WTC11 (cell line): Measurements from ENCODE around the gene ARHGEF38. TPM values are rescaled to one million over a fixed set of nuclear protein-coding genes. Genes with fewer than 3 reads are reported as not detected.

Experiments used
- CBFB ChIP-seq: sonication (generic); formaldehyde crosslinking; IDR thresholded peaks from 2 replicates; pipeline ENCODE4 v1.8.1; 2022; ENCODE audit warnings: mild to moderate bottlenecking, low read depth, missing genetic modification reagents
- CREB1 ChIP-seq: sonication (generic); formaldehyde crosslinking; IDR thresholded peaks from 2 replicates; pipeline ENCODE4 v1.8.0; 2023; ENCODE audit warnings: mild to moderate bottlenecking, missing genetic modification reagents
- E2F4 ChIP-seq: sonication (generic); formaldehyde crosslinking; IDR thresholded peaks from 2 replicates; pipeline ENCODE4 v1.8.1; 2022; ENCODE audit warnings: low read depth, mild to moderate bottlenecking, moderate library complexity, missing genetic modification reagents, borderline replicate concordance
- ERG ChIP-seq: fragments of 250-450 bp; sonication (Bioruptor Pico); IDR thresholded peaks from 2 replicates; pipeline ENCODE4 v1.8.0; 2021; ENCODE audit warnings: mild to moderate bottlenecking
- FOXJ3 ChIP-seq: sonication (generic); formaldehyde crosslinking; IDR thresholded peaks from 2 replicates; pipeline ENCODE4 v1.9.0; 2021; ENCODE audit warnings: missing genetic modification reagents, mild to moderate bottlenecking, borderline replicate concordance
- FOXK1 ChIP-seq: sonication (generic); formaldehyde crosslinking; IDR thresholded peaks from 2 replicates; pipeline ENCODE4 v1.8.0; 2022; ENCODE audit warnings: mild to moderate bottlenecking, moderate library complexity, missing genetic modification reagents
- HMGA2 ChIP-seq: fragments of 250-450 bp; sonication (Bioruptor Pico); IDR thresholded peaks from 2 replicates; pipeline ENCODE4 v1.4.0; 2021; ENCODE audit warnings: mild to moderate bottlenecking, moderate library complexity
- MXD4 ChIP-seq: fragments of 250-450 bp; sonication (Bioruptor Pico); IDR thresholded peaks from 2 replicates; pipeline ENCODE4 v1.8.0; 2021; ENCODE audit warnings: mild to moderate bottlenecking, moderate library complexity, borderline replicate concordance
- NFYB ChIP-seq: sonication (generic); formaldehyde crosslinking; conservative IDR thresholded peaks from 2 replicates; pipeline ENCODE4 v1.8.0; 2022; ENCODE audit warnings: low read depth, missing genetic modification reagents
- NR1H2 ChIP-seq: sonication (generic); formaldehyde crosslinking; IDR thresholded peaks from 2 replicates; pipeline ENCODE4 v1.9.0; 2021; ENCODE audit warnings: mild to moderate bottlenecking, moderate library complexity, missing genetic modification reagents
- NR2C2 ChIP-seq: sonication (generic); formaldehyde crosslinking; IDR thresholded peaks from 2 replicates; pipeline ENCODE4 v1.8.0; 2022; ENCODE audit warnings: mild to moderate bottlenecking, missing genetic modification reagents
- RORB ChIP-seq: fragments of 250-450 bp; sonication (Bioruptor Pico); IDR thresholded peaks from 2 replicates; pipeline ENCODE4 v1.9.0; 2021; ENCODE audit warnings: mild to moderate bottlenecking
- SMAD4 ChIP-seq: sonication (generic); formaldehyde crosslinking; IDR thresholded peaks from 2 replicates; pipeline ENCODE4 v1.8.0; 2022; ENCODE audit warnings: mild to moderate bottlenecking, missing genetic modification reagents
- TCF7 ChIP-seq: sonication (generic); formaldehyde crosslinking; IDR thresholded peaks from 2 replicates; pipeline ENCODE4 v1.8.0; 2022; ENCODE audit warnings: mild to moderate bottlenecking, low read depth, missing genetic modification reagents, moderate library complexity
- USF1 ChIP-seq: sonication (generic); formaldehyde crosslinking; IDR thresholded peaks from 2 replicates; pipeline ENCODE4 v1.8.0; 2022; ENCODE audit warnings: mild to moderate bottlenecking, missing genetic modification reagents
- ZNF317 ChIP-seq: sonication (generic); formaldehyde crosslinking; IDR thresholded peaks from 2 replicates; pipeline ENCODE4 v1.8.1; 2023; ENCODE audit warnings: low read depth, mild to moderate bottlenecking, moderate library complexity, missing genetic modification reagents, borderline replicate concordance
- ZNF416 ChIP-seq: fragments of 250-450 bp; sonication (Bioruptor Pico); IDR thresholded peaks from 2 replicates; pipeline ENCODE4 v1.9.0; 2021; ENCODE audit warnings: mild to moderate bottlenecking, inconsistent platforms
- ZNF423 ChIP-seq: fragments of 250-450 bp; sonication (Bioruptor Pico); IDR thresholded peaks from 2 replicates; pipeline ENCODE4 v2.1.2; 2022; ENCODE audit warnings: mild to moderate bottlenecking, moderate library complexity
- total RNA-seq: library from RNA; stranded (reverse); gene quantifications from 3 replicates; pipeline ENCODE4 v1.2.3, GENCODE V29; 2021
- TF ChIP-seq, protein P1 (sequence below): sonication (generic); formaldehyde crosslinking; IDR thresholded peaks from 2 replicates; pipeline ENCODE4 v1.8.0; 2022; ENCODE audit warnings: mild to moderate bottlenecking, missing genetic modification reagents
- TF ChIP-seq, protein P2 (sequence below): sonication (generic); formaldehyde crosslinking; IDR thresholded peaks from 2 replicates; pipeline ENCODE4 v1.8.1; 2023; ENCODE audit warnings: mild to moderate bottlenecking, moderate library complexity, missing genetic modification reagents
- TF ChIP-seq, protein P3 (sequence below): fragments of 250-450 bp; sonication (Bioruptor Pico); conservative IDR thresholded peaks from 2 replicates; pipeline ENCODE4 v1.9.0; 2021; ENCODE audit warnings: mild to moderate bottlenecking
- TF ChIP-seq, protein P4 (sequence below): sonication (generic); formaldehyde crosslinking; IDR thresholded peaks from 2 replicates; pipeline ENCODE4 v1.8.1; 2023; ENCODE audit warnings: mild to moderate bottlenecking, missing genetic modification reagents, moderate library complexity
- TF ChIP-seq, protein P5 (sequence below): sonication (generic); formaldehyde crosslinking; IDR thresholded peaks from 2 replicates; pipeline ENCODE4 v1.8.0; 2022; ENCODE audit warnings: mild to moderate bottlenecking, missing genetic modification reagents
- TF ChIP-seq, protein P6 (sequence below): sonication (generic); formaldehyde crosslinking; IDR thresholded peaks from 2 replicates; pipeline ENCODE4 v1.8.1; 2022; ENCODE audit warnings: missing genetic modification reagents, borderline replicate concordance

Gene ARHGEF38
- total RNA-seq, 1 experiment from 2014 or later = not detected

DNA sequence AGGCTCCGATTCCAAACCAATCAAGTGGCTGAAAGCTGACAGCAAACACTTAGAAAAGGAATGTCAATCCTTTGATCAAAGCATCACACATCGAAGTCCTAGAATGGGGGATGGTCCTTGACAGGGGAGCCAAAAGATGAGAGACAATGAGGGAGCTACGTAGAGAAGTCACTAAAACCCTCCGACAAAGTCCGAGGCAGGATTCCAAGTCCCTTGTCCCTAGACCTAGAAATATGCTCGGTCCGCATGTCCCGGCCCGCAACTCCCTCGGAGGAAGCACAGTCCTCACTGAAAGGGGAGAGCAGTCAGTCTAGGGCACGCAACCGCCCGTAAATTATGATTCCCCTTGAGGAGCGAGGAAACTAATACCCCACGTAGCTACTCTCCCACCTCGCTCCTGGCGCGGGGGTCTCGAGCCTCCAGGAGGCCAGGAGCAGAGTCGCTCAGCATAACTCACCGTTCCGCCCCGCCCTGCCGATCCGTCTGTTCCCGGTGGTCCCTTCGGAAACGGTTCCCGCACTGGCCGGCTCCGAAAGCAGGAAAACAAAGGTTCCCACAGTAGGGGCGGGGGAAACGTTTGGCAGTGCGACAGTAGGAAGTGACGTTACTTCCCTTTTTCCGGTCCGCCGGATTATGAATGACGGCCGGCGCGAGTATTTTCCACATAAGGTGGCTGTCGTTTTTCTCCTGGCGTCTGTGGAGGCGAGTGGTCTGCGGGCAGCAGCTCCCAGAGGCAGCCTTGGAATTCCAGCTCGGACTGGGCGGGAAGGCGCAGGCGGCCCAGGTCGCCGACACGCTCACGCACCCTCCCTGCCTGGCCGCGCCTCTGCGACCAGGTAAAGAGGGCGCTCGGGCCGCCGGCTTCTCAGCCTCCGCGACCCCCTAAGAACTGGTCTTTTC, 156.0 kb downstream of the ARHGEF38 start, which contains the start of the genes GSTCD and INTS12 (continued):
- no peak for TF ChIP-seq SMAD4 (CRISPR knock-in tag)
- no peak for TF ChIP-seq ZNF317 (CRISPR knock-in tag)
- TF ChIP-seq NFYB (CRISPR knock-in tag) = no peak
- TF ChIP-seq ZNF416 (CRISPR knock-in tag) = no peak
- no peak for TF ChIP-seq TCF7 (CRISPR knock-in tag)
- TF ChIP-seq NR1H2 (CRISPR knock-in tag) = peak; percentile 34; the same call in 1 of the 2 replicates
- no peak for TF ChIP-seq E2F4 (CRISPR knock-in tag)
- TF ChIP-seq HMGA2 = no peak
- TF ChIP-seq, protein P1, sequence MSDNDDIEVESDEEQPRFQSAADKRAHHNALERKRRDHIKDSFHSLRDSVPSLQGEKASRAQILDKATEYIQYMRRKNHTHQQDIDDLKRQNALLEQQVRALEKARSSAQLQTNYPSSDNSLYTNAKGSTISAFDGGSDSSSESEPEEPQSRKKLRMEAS (CRISPR knock-in tag) = peak; percentile 88
- peak; percentile 64; the same call in 1 of the 2 replicates for TF ChIP-seq USF1
- no peak for TF ChIP-seq ZNF423 (CRISPR knock-in tag)
- TF ChIP-seq, protein P2, sequence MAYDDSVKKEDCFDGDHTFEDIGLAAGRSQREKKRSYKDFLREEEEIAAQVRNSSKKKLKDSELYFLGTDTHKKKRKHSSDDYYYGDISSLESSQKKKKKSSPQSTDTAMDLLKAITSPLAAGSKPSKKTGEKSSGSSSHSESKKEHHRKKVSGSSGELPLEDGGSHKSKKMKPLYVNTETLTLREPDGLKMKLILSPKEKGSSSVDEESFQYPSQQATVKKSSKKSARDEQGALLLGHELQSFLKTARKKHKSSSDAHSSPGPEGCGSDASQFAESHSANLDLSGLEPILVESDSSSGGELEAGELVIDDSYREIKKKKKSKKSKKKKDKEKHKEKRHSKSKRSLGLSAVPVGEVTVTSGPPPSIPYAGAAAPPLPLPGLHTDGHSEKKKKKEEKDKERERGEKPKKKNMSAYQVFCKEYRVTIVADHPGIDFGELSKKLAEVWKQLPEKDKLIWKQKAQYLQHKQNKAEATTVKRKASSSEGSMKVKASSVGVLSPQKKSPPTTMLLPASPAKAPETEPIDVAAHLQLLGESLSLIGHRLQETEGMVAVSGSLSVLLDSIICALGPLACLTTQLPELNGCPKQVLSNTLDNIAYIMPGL = peak; percentile 89; the same call in 1 of the 2 replicates
- TF ChIP-seq FOXJ3 (CRISPR knock-in tag) = peak; percentile 78; the same call in 1 of the 2 replicates
- no peak for TF ChIP-seq NR2C2 (CRISPR knock-in tag)
- TF ChIP-seq, protein P3, sequence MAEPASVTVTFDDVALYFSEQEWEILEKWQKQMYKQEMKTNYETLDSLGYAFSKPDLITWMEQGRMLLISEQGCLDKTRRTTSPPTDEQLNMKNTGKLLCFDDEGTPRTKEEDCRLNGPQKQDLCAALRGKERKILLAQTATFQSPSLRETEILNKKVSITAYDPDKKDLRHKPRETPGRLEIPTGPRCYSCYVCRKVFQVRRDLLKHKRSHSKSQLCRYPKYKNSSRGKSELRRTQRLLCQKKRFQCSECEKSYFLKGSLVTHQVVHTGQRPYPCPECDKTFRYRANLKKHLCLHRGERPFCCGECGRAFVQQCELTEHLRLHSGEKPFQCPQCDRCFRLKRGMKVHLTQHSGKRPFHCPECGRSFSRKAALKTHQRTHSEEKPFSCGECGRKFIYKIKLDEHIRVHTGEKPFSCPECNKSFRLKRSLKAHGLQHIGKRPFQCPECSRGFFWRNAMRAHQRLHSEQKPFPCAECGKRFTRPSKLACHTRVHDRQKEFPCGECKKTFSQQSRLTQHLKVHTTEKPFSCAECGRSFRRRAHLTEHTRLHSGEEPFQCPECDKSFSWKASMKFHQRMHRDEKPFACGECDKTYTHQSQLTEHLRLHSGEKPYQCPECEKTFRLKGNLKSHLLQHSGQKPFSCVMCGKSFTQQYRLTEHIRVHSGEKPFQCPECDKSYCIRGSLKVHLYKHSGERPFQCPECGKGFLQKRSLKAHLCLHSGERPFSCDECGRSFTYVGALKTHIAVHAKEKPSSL (CRISPR knock-in tag) = no peak
- TF ChIP-seq CBFB = peak; percentile 97
- TF ChIP-seq, protein P4, sequence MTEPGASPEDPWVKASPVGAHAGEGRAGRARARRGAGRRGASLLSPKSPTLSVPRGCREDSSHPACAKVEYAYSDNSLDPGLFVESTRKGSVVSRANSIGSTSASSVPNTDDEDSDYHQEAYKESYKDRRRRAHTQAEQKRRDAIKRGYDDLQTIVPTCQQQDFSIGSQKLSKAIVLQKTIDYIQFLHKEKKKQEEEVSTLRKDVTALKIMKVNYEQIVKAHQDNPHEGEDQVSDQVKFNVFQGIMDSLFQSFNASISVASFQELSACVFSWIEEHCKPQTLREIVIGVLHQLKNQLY (CRISPR knock-in tag) = no peak
- TF ChIP-seq ERG = no peak
- TF ChIP-seq CREB1 = peak; percentile 94
- TF ChIP-seq MXD4 (CRISPR knock-in tag) = no peak
- TF ChIP-seq, protein P5, sequence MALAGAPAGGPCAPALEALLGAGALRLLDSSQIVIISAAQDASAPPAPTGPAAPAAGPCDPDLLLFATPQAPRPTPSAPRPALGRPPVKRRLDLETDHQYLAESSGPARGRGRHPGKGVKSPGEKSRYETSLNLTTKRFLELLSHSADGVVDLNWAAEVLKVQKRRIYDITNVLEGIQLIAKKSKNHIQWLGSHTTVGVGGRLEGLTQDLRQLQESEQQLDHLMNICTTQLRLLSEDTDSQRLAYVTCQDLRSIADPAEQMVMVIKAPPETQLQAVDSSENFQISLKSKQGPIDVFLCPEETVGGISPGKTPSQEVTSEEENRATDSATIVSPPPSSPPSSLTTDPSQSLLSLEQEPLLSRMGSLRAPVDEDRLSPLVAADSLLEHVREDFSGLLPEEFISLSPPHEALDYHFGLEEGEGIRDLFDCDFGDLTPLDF (CRISPR knock-in tag) = no peak
- TF ChIP-seq, protein P6, sequence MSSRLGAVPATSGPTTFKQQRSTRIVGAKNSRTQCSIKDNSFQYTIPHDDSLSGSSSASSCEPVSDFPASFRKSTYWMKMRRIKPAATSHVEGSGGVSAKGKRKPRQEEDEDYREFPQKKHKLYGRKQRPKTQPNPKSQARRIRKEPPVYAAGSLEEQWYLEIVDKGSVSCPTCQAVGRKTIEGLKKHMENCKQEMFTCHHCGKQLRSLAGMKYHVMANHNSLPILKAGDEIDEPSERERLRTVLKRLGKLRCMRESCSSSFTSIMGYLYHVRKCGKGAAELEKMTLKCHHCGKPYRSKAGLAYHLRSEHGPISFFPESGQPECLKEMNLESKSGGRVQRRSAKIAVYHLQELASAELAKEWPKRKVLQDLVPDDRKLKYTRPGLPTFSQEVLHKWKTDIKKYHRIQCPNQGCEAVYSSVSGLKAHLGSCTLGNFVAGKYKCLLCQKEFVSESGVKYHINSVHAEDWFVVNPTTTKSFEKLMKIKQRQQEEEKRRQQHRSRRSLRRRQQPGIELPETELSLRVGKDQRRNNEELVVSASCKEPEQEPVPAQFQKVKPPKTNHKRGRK (CRISPR knock-in tag) = no peak
- TF ChIP-seq RORB = no peak
- TF ChIP-seq FOXK1 (CRISPR knock-in tag) = peak; percentile 92
